ENCODE measurements around the gene DRD4.
"Not testable (repeated sequence)": the region's sequence is repeated elsewhere in the genome, so short reads cannot be mapped to it uniquely, and the experiment has no call there.

DRD4 gene

DNA sequence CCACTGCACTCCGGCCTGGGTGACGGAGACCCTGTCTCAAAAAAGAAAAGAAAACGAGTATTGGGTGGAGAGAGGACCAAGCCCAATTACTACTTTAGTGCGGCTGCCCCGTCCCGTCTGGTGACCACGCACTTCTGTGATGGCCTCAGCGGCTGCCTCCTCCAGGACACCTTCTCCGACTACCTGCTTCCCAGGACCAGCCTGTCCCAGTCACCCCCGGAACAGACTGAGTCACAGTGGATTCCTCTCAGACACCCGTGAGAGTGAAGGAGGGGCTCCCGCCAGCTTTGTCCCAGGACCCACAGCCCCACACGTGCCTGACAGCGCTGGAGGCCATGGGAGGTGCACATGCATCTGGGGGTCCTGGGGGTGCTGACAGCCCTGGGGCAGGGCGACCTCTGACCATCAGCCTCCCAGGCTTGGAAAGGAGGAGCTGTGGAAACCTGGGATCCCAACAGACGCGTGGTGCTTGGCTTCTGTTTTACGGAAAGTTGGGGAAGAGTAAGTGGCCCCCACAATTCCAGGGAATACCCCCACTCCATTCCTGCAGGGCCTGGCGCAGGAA, 4.8 kb downstream of the DRD4 start:
- no peak for DNase-seq (ENCODE audit: extremely low read depth in 1 of 2, low read depth in 1 of 2)

DNA sequence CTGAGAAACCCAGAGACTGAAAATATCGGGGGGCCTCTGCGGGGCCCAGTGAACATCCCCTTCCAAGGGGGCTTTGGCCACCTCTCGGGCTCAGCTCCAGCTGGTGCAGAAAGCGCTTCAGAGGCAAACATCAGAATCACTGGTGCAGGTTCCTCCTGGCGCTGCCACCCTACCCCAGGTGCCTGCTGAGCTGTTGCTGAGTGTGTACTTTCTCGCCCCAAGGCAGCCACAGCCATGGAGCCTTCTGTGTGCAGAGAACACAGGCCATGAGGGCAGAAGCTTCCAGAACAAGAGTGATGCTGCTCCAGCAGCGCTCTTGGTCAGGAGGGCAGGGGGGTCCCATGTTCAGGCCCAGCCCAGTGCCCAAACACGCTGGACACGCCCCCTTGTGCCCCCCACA, 6.3 kb downstream of the DRD4 start:
- DNase-seq (ENCODE audit: extremely low read depth in 1 of 2, low read depth in 1 of 2): no peak

DNA sequence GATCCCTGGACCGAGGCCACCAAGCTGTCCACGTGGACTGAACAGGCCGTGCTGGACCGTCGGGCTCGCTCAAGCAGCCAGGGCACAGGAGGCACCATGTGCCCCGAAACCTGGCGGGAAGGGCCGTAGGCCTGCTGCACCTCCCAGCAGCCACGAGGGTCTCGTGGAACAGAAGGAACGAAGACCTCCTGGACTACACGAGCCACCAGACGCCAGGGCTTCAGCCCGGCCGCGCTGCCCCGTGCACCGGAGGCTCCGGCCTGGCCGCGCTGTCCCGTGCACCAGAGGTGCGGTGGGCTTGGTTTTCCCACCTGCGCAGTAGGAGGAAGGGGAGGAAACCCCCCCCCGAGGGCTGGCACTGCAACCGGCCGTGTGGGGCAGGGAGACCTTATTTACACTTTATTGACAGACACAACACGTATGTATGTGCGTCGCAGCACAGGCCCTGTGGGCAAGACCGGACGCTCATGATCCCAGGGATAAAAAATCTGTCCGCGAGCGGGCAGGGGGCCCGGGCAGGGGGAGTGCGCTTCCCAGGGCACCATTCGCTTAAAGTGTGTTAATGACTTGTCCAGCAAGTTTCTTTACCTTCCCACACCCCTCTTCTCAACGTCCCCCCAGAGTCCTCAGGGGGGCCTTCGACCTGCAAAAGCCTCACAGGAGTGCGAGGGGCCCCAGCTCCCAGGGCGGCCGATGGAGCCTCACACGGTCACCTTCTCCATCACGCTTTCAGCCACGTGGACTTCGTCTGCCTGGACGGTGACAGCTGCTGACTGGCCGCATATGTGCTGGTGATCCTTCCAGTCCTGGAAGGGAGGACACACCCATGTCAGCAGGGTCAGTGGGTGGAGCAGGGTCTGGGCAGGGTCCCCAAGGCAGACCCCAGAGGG, 7.0 kb downstream of the DRD4 start:
- DNase-seq (ENCODE audit: extremely low read depth in 1 of 2, low read depth in 1 of 2): no peak

DNA sequence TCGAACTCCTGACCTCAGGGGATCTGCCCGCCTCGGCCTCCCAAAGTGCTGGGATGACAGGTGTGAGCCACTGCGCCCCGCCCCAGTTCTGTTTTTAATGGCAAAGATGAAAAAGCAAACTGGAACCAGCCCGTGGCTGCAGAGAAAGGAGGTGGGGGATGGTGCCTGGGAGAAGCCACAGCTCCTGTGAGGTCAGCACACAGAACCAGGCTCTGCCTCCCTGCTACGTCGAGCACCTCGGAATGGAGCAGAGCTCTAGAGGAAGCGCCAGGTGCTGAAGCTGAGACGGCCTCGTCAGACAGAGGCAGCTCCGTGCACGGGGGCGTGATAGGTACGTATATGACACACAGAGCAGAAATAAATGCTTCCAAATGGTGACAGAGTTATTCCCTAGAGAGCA, 8.5 kb downstream of the DRD4 start:
- no peak for DNase-seq (ENCODE audit: extremely low read depth in 1 of 2, low read depth in 1 of 2)

DNA sequence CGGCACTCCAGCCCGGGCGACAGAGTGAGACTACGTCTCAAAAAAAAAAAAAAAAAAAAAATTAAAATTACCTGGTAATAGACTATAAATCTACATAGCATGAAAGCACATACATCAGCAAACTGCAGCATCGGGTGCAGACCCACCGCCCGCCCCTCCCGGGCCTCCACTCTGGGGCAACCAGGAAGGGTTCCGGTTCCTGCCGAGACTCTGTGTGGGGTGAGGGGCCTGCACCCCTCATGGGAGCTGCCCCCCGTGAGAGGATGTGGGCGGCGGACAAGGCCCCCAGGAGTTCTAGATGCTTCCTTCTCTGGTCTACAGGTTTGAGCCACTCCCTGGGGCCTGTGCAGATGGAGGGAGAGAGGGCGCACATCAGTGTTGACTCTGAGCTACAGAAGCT, 9.1 kb downstream of the DRD4 start:
- DNase-seq (ENCODE audit: extremely low read depth in 1 of 2, low read depth in 1 of 2): no peak

DNA sequence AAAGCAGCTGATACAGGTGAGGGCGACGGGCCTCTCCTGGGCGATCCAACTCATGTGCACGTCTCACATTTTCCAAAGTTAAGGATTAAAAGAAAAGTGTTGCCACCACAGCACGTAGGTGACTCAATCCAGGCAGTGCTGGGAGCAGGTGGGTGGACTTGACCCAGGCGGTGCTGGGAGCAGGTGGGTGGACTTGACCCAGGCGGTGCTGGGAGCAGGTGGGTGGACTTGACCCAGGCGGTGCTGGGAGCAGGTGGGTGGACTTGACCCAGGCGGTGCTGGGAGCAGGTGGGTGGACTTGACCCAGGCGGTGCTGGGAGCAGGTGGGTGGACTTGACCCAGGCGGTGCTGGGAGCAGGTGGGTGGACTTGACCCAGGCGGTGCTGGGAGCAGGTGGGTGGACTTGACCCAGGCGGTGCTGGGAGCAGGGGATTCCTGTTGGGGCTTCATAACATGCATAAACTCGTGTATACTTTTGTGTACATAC, 10.6 kb downstream of the DRD4 start:
- not testable (repeated sequence) for DNase-seq (ENCODE audit: extremely low read depth in 1 of 2, low read depth in 1 of 2)

DNA sequence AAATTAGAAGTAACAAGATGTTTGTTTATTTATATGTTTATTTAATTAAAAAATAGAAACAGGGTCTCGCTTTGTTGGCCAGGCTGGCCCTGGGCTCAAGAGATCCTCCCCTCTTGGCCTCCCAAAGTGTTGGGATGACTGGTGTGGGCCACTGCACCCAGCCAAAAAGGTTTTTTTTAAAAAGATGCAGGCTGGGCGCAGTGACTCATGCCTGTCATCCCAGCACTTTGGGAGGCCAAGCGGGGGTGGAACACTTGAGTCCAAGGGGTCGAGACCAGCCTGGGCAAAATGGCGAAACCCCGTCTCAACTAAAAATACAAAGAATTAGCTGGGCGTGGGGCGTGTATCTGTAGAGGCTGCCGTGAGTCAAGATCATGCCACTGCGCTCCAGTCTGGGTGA, 13.4 kb downstream of the DRD4 start:
- DNase-seq (ENCODE audit: extremely low read depth in 1 of 2, low read depth in 1 of 2): no peak

DNA sequence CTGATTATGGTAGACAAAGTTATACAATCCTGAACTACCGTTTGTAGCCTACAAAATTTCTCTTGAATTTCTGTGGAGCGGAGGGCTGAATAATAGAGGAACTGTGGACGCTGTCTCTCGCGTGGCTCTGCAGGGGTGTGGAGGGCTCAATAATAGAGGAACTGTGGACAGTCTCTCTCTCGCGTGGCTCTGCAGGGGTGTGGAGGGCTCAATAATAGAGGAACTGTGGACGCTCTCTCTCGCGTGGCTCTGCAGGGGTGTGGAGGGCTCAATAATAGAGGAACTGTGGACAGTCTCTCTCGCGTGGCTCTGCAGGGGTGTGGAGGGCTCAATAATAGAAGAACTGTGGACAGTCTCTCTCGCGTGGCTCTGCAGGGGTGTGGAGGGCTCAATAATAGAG, 16.1 kb downstream of the DRD4 start:
- not testable (repeated sequence) for DNase-seq (ENCODE audit: extremely low read depth in 1 of 2, low read depth in 1 of 2)

DNA sequence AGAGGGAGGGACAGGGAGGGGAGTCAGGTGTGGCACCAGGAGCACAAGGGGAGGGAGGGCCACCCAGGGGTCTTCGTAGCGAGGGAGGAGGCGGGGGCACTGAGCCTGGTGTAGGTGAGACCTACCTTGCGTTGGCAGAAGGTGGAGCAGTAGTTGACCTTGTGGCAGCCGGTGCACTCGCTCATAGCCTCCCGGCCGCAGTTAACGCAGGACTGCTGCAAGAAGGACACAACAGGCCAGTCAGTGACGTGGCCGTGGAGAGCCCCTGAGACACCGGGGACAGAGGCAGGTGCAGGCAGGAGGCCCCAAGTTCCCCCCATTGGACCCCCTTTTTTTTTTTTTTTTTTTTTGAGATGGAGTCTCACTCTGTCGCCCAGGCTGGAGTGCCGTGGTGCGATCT, 16.8 kb downstream of the DRD4 start:
- no peak for DNase-seq (ENCODE audit: extremely low read depth in 1 of 2, low read depth in 1 of 2)

DNA sequence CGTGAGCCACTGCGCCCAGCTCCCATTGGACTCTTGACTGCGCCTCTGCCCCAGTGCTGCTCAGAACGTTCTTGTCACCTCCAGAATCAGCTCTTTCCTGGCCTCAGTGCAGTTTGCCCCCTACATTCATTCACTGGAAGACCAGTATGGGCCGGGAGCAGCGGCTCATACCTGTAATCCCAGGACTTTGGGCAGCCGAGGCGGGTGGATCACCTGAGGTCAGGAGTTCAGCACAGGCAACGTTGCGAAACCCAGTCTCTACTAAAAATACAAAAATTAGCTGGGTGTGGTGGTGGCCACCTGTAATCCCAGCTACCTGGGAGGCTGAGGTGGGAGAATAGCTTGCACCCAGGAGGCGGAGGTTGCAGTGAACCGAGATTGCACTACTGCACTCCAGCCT, 17.4 kb downstream of the DRD4 start:
- DNase-seq (ENCODE audit: extremely low read depth in 1 of 2, low read depth in 1 of 2): not testable (repeated sequence)

DNA sequence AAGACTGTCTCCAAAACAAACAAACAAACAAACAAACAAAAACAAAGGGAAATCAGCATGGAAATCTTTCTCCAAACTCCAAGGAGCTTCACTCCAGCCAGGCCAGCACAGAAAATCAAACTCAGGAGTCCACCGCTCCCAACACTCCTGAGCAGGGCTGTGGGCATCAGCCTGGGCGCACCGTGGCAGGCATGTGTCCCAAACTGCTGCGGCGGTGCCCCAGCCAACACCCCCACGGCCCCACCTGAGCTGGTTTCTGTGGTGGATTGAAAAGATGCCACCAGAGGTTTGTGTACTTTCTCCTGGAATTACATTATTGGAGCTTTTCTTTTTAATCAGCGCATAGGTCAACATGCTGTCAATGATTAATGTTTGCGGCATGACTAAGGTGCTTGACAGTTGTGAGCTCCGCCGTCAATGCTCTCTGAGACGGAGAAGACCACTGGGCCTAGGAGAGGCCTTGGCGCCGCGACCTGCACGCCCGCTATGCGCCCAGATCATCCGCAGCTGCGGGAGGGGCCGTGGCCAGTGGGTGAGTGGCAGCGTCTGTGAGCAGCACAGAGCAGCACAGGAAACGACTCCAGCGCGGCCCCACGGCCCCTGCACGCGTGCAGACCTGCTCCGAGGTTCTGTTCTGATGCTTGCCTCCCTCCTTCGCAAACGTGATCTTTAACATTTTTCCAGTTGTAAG, 18.1 kb downstream of the DRD4 start:
- DNase-seq (ENCODE audit: extremely low read depth in 1 of 2, low read depth in 1 of 2): no peak

DNA sequence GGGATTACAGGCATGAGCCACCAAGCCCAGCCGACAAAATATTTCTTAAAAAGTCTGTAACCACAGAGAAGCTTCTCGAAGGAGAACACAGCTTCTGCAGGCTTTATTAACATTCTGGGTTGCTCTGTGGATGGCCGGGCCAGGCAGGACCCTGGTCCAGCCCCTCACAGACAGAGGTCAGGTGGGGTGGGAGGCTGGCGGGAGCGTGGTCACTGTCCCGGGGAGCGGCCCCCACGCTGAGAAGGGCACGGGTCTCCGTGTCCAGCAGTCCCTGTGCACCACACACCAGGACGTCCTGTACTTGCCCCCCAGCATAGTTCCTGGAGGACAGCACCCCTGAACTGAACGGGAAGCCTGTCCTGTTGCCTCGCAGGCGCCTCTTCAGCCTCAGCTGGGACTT, 19.4 kb downstream of the DRD4 start:
- no peak for DNase-seq (ENCODE audit: extremely low read depth in 1 of 2, low read depth in 1 of 2)

DNA sequence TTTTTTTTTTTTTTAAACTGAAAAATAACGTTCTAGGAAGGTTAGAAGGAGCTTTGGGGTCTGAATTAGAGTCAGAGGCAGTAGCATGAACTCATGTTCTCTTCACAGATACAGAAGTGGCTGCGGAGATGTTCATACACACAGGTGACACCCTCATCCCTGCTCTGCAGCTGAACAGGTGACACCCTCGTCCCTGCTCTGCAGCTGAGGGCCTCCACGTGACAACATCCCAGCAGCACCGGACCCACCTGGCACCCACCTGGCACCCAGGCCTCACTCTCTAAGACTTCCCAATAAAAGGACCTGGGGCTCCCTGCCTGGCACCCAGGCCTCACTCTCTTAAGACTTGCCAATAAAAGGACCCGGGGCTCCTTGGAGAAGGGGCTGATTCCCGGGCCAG, 19.8 kb downstream of the DRD4 start:
- DNase-seq (ENCODE audit: extremely low read depth in 1 of 2, low read depth in 1 of 2): no peak

DNA sequence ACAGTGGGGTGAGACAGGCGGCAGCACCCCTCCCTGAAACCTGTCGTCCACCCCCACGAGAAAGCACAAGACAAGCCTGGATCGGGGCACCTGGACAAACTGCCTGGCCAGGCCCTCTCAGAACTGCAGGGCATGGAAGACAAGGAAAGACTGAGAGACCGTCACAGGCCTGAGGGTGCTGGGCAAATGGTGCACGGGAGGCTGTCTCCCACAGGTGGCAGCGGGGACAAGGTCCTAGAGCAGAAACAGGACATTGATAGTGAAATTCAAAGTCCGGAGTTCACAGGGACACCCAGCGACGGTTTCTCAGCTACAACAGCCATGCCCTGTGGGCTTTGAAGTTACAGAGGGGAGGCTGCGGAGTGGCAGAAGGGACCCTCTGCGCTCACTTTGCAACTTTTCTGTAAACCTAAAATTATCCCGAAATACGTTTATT, 20.6 kb downstream of the DRD4 start:
- DNase-seq (ENCODE audit: extremely low read depth in 1 of 2, low read depth in 1 of 2): no peak

DNA sequence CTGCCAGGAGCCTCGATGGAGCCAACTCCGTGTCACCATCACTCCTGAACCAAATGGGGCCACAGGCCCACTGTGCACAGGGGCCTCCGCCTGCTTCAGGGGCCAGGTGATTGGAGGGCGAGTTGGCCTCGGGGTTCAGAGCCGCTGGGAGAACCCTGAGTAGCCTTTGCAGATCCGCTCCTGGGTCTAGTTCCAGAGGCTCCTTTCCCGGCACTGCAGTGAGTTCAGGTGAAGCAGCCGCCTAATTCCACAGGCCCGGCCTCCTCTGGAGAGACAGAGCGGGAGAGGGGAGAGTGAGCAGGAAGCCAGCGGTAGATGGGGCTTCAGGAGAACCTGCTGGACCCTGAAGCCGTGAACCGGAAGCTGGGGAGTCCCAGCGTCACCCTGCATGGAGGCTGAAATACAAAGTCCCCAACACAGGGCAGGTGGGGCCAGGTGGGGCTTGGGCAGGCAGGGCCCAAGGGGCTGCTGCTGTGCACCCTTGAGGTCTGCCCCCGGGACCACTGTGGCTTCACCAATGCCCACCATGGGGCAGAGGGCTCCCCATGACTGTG, 22.5 kb downstream of the DRD4 start:
- no peak for DNase-seq (ENCODE audit: extremely low read depth in 1 of 2, low read depth in 1 of 2)

DNA sequence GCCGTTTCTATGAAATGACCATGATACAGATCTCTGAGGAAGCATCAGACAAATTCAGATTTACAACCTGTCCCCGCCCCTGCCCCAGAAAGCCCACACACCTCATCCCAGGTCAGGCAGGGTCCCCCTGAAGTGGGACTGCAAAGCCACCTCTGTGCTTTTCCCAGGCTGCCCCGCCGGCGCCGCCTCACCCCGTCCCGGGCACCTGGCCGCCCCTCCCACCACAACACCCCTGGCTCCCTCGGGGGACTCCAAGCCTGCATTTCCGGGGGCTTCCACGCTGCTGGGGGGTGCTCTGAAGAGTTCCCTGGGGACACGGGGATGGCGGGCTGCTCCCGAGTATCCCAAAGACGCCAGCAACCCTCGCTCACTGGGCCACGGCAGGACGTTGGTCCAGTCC, 23.2 kb downstream of the DRD4 start:
- no peak for DNase-seq (ENCODE audit: extremely low read depth in 1 of 2, low read depth in 1 of 2)

DNA sequence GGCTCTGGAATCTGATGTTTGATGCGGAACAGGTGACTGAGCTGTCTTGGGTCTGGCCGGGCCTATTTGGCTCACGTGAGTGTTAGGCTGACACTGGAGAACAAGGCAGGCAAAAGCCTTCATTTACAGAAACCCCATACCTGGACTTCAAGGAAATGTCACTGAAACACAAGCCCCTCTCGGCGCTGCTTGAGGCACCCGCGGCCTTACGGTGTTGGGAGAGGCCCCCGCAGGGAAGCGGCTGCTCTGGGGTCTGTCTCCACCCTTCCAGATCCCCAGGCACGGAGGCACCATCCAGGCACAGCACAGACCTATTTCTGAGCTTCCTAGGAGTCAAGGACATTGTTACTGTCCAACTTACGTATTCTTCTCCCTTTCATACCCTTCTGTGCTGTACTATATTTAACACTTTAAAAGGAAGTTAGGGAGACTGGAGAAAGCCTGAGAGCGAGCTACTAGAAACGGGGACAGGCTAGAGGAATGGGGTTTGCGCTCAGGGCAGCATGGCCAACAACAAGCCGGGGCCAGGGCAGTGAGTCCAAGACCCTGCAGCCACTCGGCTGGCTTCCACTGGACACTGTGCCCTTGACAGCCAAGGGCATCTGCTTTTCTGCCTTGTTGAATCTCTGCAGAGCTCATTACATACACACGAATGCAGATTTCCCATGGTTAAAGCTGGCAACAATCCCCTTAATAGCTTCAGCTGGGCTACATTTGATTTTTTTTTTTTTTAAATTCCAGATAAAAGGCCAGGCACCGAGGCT, 23.8 kb downstream of the DRD4 start:
- DNase-seq (ENCODE audit: extremely low read depth in 1 of 2, low read depth in 1 of 2): no peak

DNA sequence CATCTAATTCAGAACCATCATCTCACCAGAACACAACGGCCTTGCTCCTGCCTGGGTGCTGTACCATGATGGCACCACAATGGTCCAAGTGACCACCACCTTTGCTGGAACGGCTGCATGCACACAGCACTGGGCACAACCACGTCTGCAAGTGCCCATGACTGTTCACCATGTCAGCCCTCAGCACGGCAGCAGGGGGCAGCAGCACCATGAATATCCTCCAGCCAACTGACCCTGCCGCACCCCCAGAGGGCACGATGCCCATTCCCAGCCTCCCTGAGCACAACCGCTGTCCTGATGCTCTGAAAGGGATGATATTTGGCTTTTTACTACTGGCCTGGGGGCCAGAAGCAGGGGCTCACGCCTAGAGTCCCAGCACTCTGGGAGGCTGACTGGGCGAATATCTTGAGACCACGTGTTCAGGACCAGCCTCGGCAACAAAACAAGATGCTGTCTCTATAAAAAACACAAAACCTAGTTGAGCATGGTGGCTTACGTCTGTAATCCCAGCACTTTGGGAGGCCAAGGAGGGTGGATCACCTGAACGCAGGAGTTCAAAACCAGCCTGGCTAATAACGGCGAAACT, 25.7 kb downstream of the DRD4 start:
- DNase-seq (ENCODE audit: extremely low read depth in 1 of 2, low read depth in 1 of 2): peak in 1 of 2 donors; percentile 16

DNA sequence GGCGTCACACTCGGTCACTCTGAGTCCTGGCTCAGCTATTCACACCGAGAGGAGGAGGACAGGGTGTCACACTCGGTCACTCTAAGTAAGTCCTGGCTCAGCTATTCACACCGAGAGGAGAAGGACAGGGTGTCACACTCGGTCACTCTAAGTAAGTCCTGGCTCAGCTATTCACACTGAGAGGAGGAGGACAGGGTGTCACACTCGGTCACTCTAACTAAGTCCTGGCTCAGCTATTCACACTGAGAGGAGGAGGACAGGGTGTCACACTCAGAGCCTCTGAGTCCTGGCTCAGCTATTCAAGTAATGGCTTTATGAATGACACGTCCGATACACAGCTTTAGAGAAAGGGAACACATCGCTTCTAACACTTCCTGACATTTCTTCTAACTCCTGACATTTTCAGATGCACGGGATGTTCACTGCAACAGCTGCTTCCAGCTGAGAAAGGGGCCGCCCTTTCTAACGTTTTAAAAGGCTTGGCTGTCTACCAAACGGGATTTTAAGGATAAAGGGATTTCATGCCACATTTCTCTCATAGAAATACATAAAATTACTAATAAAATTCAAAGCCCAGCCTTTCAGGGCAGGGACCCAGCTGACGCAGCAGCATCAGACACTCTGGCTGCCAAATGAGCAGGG, 28.1 kb downstream of the DRD4 start:
- DNase-seq (ENCODE audit: extremely low read depth in 1 of 2, low read depth in 1 of 2): no peak

DNA sequence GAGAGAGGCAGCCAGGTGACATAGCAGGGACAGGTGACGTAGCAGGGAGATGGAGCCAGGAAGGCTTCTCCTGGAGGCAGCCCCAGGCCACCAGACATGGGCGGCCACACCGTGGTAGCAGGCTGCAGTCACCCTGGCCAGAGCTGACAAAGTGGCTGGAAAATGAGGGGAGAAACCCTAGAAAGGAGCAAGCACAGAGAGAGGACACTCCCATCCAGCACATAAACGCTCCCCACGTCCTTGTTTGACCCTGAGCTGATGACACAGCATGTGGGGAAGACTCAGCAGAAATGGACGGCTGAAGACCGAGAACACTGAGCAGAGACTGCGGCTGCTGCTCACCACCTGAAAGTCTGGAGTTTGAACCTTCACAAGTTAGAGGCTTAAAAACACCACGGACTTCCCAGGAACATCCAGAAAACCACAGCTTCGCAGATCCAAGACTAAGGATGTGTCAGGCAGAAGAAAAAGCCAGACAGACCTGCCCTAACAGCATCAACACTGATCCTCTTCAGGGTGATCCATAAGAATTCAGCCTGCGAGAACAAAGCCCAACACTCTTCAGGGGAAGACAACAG, 28.7 kb downstream of the DRD4 start:
- no peak for DNase-seq (ENCODE audit: extremely low read depth in 1 of 2, low read depth in 1 of 2)
